ENCODE measurements around the gene CELA3A. TPM values are rescaled to one million over a fixed set of nuclear protein-coding genes. Genes with fewer than 3 reads are reported as not detected.

The CELA3A gene
- total and polyA plus RNA-seq, 2 of the 13 experiments (the other 11 are each of a cell fraction or from before 2014, with no cell fraction given), result 0.09 TPM; not detected in 1

- TF ChIP-seq ZNF687 (CRISPR knock-in tag; IDR thresholded peaks at IDR 0.05), result peak; percentile 65
- peak; percentile 25; the same call in 1 of the 2 replicates for TF ChIP-seq RARA (CRISPR knock-in tag; IDR thresholded peaks at IDR 0.05)
- TF ChIP-seq ZNF407 (CRISPR knock-in tag; IDR thresholded peaks at IDR 0.05; ENCODE audit: not compliant biosample characterization), result peak; percentile 20
- TF ChIP-seq ZNF274 (CRISPR knock-in tag; IDR thresholded peaks at IDR 0.05), result peak; percentile 61; the same call in 1 of the 2 replicates
- 0 out of 2 replicates have a peak, but pooled peaks have one; percentile 31 for TF ChIP-seq MED1 (CRISPR knock-in tag; IDR thresholded peaks at IDR 0.05)
- 0 out of 2 replicates have a peak, but pooled peaks have one; percentile 47 for TF ChIP-seq TARDBP (CRISPR knock-in tag; IDR thresholded peaks at IDR 0.05)
- TF ChIP-seq GLI4 (CRISPR knock-in tag; IDR thresholded peaks at IDR 0.05; ENCODE audit: borderline replicate concordance), result peak; percentile 68; the same call in 1 of the 2 replicates
- TF ChIP-seq GABPA (IDR thresholded peaks at IDR 0.05; ENCODE audit: low read depth, low read length), result no peak
- peak; percentile 56; the same call in 1 of the 2 replicates for TF ChIP-seq GABPA (CRISPR knock-in tag; IDR thresholded peaks at IDR 0.05; ENCODE audit: low read depth)
- no peak for TF ChIP-seq ZBTB37 (CRISPR knock-in tag; IDR thresholded peaks at IDR 0.05)
- 0 out of 2 replicates have a peak, but pooled peaks have one; percentile 49 for TF ChIP-seq MTERF4 (CRISPR knock-in tag; IDR thresholded peaks at IDR 0.05)
Observed at GRCh38 chr1:21956720-21957552, 44.5 kb upstream of the CELA3A start (continued).
